T1000 (cell line): ENCODE measurements around the gene TADA3.
"Not testable (repeated sequence)": the region's sequence is repeated elsewhere in the genome, so short reads cannot be mapped to it uniquely, and the experiment has no call there.

Experiments used
- DNase-seq: peaks from one replicate; lab custom pipeline; 2025; ENCODE audit warnings: mixed read lengths; lab: John Stamatoyannopoulos, UW

The TADA3 gene

DNA sequence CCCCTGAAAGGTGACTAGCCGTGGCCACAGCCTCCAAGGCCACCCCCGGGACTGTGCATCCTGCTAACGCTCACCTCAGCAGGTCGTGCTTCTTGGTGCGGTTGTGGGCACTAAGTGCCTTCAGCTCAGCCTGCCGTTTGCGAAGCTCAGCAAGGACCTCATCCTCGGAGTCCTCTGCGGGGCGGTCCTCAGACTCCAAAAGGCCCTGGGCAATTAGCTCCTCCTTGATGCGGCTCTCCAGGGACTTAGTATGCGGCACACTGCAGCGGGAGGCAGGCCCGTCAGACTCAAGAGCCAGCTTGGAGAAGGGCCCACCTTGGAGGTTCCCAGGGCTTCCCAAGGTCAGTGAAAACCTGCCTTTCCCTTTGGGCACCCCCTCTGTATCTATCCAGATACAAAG, 8.3 kb downstream of the TADA3 start:
- DNase-seq: no peak

DNA sequence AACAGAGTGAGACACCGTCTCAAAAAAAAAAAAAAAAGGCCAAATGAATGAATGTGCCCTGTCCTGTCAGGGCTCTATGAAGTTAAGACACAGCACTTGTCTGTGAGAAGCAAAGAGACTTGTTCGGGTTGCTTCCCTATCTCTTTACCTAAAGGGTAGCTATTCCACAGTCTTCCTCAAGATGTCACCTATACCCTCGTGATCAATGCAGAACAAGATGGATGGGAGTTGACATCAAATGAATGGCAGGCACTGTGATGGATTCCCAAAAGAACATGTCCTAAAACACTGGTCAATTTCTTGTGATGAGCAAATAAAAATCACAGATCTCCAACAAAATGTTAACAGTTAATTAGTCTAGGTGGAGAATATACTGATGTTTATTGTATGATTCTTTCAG, 9.5 kb downstream of the TADA3 start:
- no peak for DNase-seq

- no peak for DNase-seq
These were observed 10.2 kb downstream of the TADA3 start for GRCh38 chr3:9781978-9782603.

DNA sequence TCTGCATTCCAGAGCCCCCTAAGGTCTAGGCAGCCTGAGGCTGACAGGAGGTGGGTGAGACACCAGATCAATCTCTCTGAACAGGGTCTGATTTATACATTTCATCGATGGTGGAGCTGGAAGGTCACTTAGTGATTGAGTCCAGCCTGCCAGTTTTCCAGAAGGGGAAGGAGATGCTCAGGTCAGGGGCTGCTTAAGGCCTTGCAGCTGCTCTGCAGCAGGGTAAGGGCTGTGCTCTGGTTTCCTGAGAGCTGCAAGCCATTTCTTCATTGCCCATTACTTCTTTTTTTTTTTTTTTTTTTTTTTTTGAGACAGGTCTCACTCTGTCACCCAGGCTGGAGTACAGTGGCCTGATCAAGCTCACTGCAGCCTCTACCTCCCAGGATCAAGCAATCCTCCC, 10.7 kb downstream of the TADA3 start:
- no peak for DNase-seq

DNA sequence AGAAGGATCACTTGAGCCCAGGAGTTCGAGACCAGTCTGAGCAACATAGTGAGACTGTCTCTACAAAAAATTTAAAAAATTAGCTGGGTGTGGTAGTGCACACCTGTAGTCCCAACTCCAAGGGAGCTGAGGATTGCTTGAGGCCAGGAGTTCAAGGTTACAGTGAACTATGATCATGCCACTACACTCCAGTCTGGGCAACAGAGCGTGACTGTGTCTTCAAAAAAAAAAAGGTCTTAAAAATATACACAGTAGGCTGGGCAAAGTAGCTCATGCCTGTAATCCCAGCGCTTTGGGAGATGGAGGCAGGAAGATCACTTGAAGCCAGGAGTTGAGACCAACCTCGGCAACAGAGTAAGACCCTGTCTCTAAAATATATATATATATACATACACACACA, 11.4 kb downstream of the TADA3 start:
- no peak for DNase-seq

DNA sequence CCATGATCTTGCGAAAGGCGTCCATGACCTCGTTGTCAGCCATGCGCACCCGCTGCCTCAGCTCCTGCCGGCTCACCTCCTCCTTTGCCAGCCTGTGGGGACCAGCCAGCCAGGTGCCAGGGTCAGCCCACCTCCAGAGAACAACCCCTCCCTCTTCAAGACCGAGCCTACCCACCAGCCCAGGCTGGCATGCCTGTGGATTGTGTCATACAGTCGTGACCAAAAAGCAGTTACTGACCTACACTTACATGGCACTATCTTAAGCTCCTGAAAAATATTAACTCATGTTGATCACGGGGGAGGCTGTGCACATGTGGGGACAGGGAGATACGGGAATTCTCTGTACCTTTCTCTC, 11.8 kb downstream of the TADA3 start:
- no peak for DNase-seq

DNA sequence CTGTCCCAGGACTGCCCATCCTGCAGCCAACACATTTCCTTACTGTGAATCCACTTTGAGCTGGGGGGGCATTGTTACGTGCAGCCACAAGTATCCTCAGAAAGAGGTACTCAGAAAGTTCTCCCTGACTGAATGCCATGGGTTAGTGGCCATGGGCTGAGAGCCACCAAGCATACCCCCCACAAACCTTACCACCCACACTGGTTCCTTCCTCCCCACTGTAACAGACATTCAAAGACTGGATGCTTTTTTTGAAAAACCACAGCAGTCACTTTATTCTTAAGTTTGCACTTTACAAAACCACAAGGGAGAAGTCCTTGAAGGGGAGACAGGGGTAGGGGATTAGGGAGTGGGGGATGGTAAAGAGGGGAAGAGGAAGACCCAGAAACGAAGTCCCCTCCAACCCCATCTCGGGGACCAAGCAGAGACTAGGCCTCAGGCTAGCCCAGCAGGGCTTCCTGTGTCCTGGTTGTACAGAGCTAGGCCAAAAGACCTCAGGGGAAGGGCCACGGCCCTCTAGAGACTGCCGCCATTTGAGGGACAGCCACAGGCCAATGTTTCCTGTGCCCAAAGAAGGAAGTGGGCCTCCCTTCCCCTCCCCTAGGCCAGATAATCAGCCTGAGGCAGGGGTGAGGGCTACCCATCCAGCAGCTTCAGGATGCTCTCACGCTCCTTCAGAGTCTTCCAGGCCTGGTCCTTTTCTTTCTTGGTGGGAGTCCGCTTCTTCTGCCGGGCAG, 12.4 kb downstream of the TADA3 start:
- DNase-seq: no peak

DNA sequence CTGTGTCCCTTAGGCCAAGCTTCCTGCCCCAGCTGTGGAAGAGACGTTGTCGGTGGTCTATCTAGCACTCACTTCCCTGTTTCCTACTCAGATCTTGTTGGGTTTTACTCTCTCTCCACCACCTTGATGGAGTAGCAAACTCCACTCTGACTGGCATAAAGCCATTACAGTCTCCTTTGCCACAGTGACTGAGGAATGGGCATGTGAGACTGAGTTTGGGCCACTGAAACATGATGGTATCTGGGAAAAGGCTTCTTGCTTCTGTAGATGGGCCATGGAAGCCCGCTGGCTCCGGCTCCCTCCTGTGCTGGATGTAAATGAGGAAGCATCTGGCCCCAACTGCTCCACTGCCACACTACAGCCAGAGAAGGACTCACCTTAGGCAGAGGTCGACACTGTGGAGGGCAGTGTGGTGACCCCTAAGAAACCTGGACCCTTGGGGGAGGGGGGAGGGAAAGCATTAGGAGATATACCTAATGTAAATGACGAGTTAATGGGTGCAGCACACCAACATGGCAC, 13.1 kb downstream of the TADA3 start:
- DNase-seq: no peak

DNA sequence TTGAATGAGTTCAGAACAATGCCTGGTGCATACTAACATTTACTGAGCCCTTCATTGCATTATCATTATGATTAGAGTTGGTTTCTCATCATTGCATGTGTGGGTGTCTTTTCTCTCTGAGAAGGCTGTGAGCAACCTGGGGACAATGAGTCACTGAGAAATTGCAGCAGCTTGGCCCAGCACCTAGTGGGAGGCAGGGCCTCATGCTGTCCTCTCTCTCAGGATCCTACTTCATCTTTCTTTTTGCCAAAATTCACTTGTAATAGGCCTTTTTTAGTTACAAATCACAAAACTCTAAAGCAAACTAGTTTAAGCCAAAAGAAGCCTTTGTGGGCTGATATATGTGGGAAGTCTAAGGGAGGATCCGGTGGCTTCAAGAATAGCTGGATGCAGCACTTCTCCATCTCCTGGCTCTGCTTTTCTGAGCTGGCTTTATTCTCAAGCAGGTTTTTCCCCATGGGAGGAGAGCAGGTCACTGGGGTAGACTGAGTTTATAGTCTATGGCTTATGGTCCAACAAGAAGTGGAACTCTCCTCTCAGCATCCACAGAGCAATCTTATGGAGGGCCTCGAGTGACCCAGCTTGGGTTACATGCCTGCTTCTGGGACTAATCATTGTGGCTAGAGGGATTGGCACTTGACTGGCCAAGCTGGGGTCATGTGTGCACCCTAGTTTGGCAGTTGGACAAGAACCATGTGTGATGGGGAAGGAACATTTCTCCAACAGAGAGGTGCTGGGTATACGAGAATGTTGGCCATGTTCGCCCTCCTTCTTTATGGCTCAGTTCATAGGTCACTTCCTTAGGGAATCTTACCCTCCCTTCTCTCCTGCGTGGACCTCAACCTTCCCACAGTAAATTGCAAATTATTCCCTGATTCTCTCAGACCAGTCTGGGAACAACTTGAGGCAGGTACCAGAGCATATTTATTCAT, 13.9 kb downstream of the TADA3 start:
- no peak for DNase-seq

GRCh38 chr3:9777694-9778021, 14.6 kb downstream of the TADA3 start:
- DNase-seq: no peak

GRCh38 chr3:9776896-9777693, 15.2 kb downstream of the TADA3 start:
- no peak for DNase-seq

- not testable (repeated sequence) for DNase-seq
These were observed 21.3 kb downstream of the TADA3 start for GRCh38 chr3:9771007-9771406.

- no peak for DNase-seq
These were observed 21.9 kb downstream of the TADA3 start for GRCh38 chr3:9770276-9770812.

- DNase-seq: peak; percentile 65
These were observed 22.6 kb downstream of the TADA3 start, which contains the start of gene CAMK1 for GRCh38 chr3:9769426-9770275. Gene CAMK1 (minus strand): TSS chr3:9769947. CDS start chr3:9767749, 2,198 bp downstream.

- no peak for DNase-seq
These were observed 23.3 kb downstream of the TADA3 start for GRCh38 chr3:9769012-9769411.

DNA sequence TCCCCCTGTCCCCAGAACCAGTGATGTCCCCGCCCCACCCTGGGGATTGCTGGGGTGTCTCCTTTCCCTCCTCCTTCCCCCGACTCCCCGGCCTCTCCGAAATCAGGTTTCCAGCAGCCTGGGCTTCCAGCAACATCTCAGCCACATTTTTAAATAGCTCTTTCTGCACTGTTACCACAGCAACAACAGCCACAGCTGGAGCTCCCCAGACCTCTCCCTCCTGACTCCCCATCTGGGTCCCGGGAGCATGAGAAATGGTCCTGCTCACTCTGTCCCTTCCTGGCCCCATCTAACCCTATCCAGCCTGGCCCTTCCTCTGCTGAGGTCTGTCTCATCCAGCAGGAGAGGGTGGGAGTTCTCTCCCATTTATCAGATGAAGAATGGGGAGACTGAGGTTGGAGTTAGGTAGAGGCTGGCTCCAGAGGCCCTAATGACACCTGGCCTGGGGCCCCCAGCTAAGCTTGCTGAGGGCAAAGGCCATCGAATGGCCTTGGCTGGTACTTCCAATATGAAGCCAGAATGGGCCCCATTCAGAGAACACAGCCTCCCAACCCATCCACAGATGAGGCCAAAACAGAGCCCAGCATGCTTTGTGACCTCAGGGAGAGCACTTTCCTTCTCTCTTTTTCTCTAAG, 24.0 kb downstream of the TADA3 start:
- no peak for DNase-seq

GRCh38 chr3:9767418-9767817, 24.9 kb downstream of the TADA3 start:
- DNase-seq: no peak

- DNase-seq: no peak
These were observed 26.4 kb downstream of the TADA3 start for GRCh38 chr3:9765865-9766264.

DNA sequence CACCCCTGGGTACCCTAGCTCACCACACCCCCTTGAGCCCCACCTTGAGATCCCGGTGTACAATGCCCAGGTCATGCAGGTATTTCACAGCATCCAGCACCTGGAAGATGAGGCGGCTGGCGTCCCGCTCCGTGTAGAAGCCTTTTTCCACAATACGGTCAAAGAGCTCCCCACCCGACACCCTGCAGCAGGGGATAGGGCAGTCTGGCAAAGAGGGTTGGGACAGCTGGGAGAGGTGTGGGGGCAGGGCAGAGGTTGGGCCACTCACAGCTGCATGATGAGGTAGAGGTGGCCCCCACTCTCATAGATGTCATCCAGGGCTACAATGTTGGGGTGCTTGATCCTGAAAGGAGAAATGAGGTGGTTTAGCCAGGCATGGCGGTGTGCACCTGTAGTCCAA, 29.4 kb downstream of the TADA3 start:
- DNase-seq: no peak

GRCh38 chr3:9761919-9762318, 30.4 kb downstream of the TADA3 start:
- DNase-seq: no peak
